ENCODE results near the gene TIAM1. TPM values are rescaled to one million over a fixed set of nuclear protein-coding genes. Genes with fewer than 3 reads are reported as not detected.

The TIAM1 gene
- polyA plus RNA-seq, 2 of the 4 experiments (the other 2 are of a cell fraction), result 0.23 to 0.40 TPM

- FAIRE-seq, result no peak
- 43% methylated on average over 5 of the region's 5 CpGs for WGBS (ENCODE audit: missing lambda C conversion rate)
- H3K9me3 ChIP-seq, result no peaks in the 10 kb centered on the region
- no peaks in the 10 kb centered on the region for H3K4me1 ChIP-seq
- no peak overlapping the region for H3K27ac ChIP-seq
- ChIA-PET CTCF (no interaction called here), POLR2A (no interaction called here)
- H3K4me3 ChIP-seq, result no peak overlapping the region
- no peak for TF ChIP-seq ESRRA (IDR thresholded peaks at IDR 0.05; ENCODE audit: borderline replicate concordance, low read length)
- no peak for TF ChIP-seq NPAS2 (CRISPR knock-in tag; IDR thresholded peaks at IDR 0.05; ENCODE audit: borderline replicate concordance)
- TF ChIP-seq RFX5 (IDR thresholded peaks at IDR 0.05), result no peak
- no peak for TF ChIP-seq PBX3 (IDR thresholded peaks at IDR 0.05)
- no peak for TF ChIP-seq RARB (CRISPR knock-in tag; IDR thresholded peaks at IDR 0.05)
- no peak for TF ChIP-seq REST (IDR thresholded peaks at IDR 0.05)
- TF ChIP-seq GATA3 (IDR thresholded peaks at IDR 0.05; ENCODE audit: borderline replicate concordance), result no peak
- no peak for TF ChIP-seq ZNF302 (CRISPR knock-in tag; IDR thresholded peaks at IDR 0.05)
- TF ChIP-seq MYC (IDR thresholded peaks at IDR 0.05; ENCODE audit: borderline replicate concordance, low read length), result no peak
- no peak for TF ChIP-seq CTCF (IDR thresholded peaks at IDR 0.05)
- no peak for TF ChIP-seq POLR2AphosphoS2 (conservative IDR thresholded peaks at IDR 0.05; ENCODE audit: low read length)
- ATAC-seq, result no peak
- no peak for DNase-seq (ENCODE audit: low read depth in 1 of 2, low spot score in 1 of 2)
- no peak overlapping the region for H3K4me2 ChIP-seq
Observed at GRCh38 chr21:31370893-31371544, 27.0 kb upstream of the TIAM1 start.

- FAIRE-seq (no peak), DNase-seq (ENCODE audit: low read depth in 1 of 2, low spot score in 1 of 2) (no peak), ATAC-seq (no peak)
- POLR2A ChIA-PET, result no interaction called here
- Histone ChIP-seq H3K4me3 (no peak overlapping the region), H3K9me3 (no peaks in the 10 kb centered on the region), H3K27ac (no peak overlapping the region), H3K4me1 (no peaks in the 10 kb centered on the region), H3K4me2 (no peak overlapping the region)
- CTCF ChIA-PET, result no interaction called here
- WGBS (ENCODE audit: missing lambda C conversion rate), result 61% methylated on average over 4 of the region's 4 CpGs
- no peak for TF ChIP-seq TP53 (CRISPR knock-in tag; IDR thresholded peaks at IDR 0.05)
- TF ChIP-seq HEYL (CRISPR knock-in tag; IDR thresholded peaks at IDR 0.05), result no peak
- no peak for TF ChIP-seq USF2 (IDR thresholded peaks at IDR 0.05)
- TF ChIP-seq RNF2 (IDR thresholded peaks at IDR 0.05; ENCODE audit: borderline replicate concordance, low read depth), result no peak
- TF ChIP-seq TFCP2L1 (CRISPR knock-in tag; IDR thresholded peaks at IDR 0.05), result no peak
- TF ChIP-seq RCOR1 (IDR thresholded peaks at IDR 0.05; ENCODE audit: low read depth, low read length), result no peak
- no peak for TF ChIP-seq HMGXB4 (CRISPR knock-in tag; IDR thresholded peaks at IDR 0.05; ENCODE audit: borderline replicate concordance)
- TF ChIP-seq PBX3 (IDR thresholded peaks at IDR 0.05), result no peak
- TF ChIP-seq SMC3 (IDR thresholded peaks at IDR 0.05), result no peak
- TF ChIP-seq MAFK (IDR thresholded peaks at IDR 0.05; ENCODE audit: partially characterized antibody), result no peak
- TF ChIP-seq FOXS1 (CRISPR knock-in tag; IDR thresholded peaks at IDR 0.05), result no peak
- no peak for TF ChIP-seq BCL3 (IDR thresholded peaks at IDR 0.05)
- TF ChIP-seq ZFP36 (IDR thresholded peaks at IDR 0.05; ENCODE audit: borderline replicate concordance, partially characterized antibody), result no peak
Observed at GRCh38 chr21:31370281-31370892, 26.3 kb upstream of the TIAM1 start.
